HepG2 (cell line): ENCODE results near the gene GARS1. TPM values are rescaled to one million over a fixed set of nuclear protein-coding genes. Genes with fewer than 3 reads are reported as not detected.

ENCODE experiments used
- ATAC-seq: fragments of 200-7000 bp; cut with Tn5 transposase; 3 replicates; pipeline ENCODE4 v1.9.1; 2020; ENCODE audit warnings: mild to moderate bottlenecking, moderate library complexity
- BruUV-seq: library from RNA; stranded (reverse); fragments of 400-500 nt; replicated peaks from 2 replicates; lab custom pipeline; 2021; lab: Mats Ljungman, UMichigan
- CTCF ChIA-PET: fragments of 300-600 bp; formaldehyde crosslinking; extraction: SDS; loops from one replicate; lab custom pipeline; 2021; ENCODE audit warnings: low total read pairs, inconsistent platforms, low intra/inter-chr PET ratio; lab: Yijun Ruan, JAX
- POLR2A ChIA-PET: fragments of 350-600 bp; sonication (Branson Sonifier 250); formaldehyde crosslinking; loops from one replicate; lab custom pipeline; 2020; ENCODE audit warnings: antibody characterized with exemption, inconsistent platforms; lab: Yijun Ruan, JAX
- DNase-seq: peaks from one replicate; pipeline ENCODE4 v3.0.0-alpha.2; 2015; ENCODE audit warnings: low spot score
- FAIRE-seq: peaks from 3 replicates; lab custom pipeline; 2011; peaks lifted over from hg19 to GRCh38; lab: Jason Lieb, UNC
- H2AFZ ChIP-seq: one replicate; pipeline ENCODE4 v1.6.1; 2011; ENCODE audit warnings: low read length, inconsistent platforms
- H3K27ac ChIP-seq: fragments of 300-600 bp; 3 replicates; pipeline ENCODE4 v1.8.0; 2011; ENCODE audit warnings: mixed run types, mild to moderate bottlenecking, mixed read lengths, low read length, inconsistent platforms; ENCODE audit not compliant: insufficient read depth; ENCODE audit errors: extremely low read length
- H3K27me3 ChIP-seq, 2 experiments: fragments of 200-600 bp in 1 of 2; 2 replicates in 1 of 2; 3 replicates in 1 of 2; pipeline versions ENCODE4 v1.6.0 to v1.8.0; 2011; ENCODE audit warnings: low read length in 2 of 2, mild to moderate bottlenecking in 2 of 2, moderate library complexity in 2 of 2, inconsistent platforms in 1 of 2; ENCODE audit not compliant: insufficient read depth in 2 of 2, control insufficient read depth in 1 of 2
- H3K36me3 ChIP-seq, 2 experiments: fragments of 200-600 bp in 1 of 2; replicated peaks in 1 of 2; 2 replicates in 1 of 2; 3 replicates in 1 of 2; pipeline versions ENCODE4 v1.5.1 to v1.8.0; 2011; ENCODE audit warnings: low read length in 2 of 2, inconsistent platforms in 1 of 2; ENCODE audit not compliant: insufficient read depth in 2 of 2, control insufficient read depth in 1 of 2
- H3K4me1 ChIP-seq: 2 replicates; pipeline ENCODE4 v1.5.1; 2012; ENCODE audit warnings: low read length, inconsistent platforms; ENCODE audit not compliant: insufficient read depth
- H3K4me2 ChIP-seq: 2 replicates; pipeline ENCODE4 v1.6.0; 2011; ENCODE audit warnings: low read depth, low read length, inconsistent platforms
- H3K4me3 ChIP-seq, 3 experiments: fragments of 200-600 bp in 1 of 3; sonication (generic), shearing (Covaris generic) in 1 of 3; replicated peaks in 1 of 3; 2 replicates each; pipeline ENCODE4 v1.5.1; 2011 to 2016; ENCODE audit warnings: low read length in 3 of 3, inconsistent platforms in 2 of 3, low read depth in 2 of 3, mild to moderate bottlenecking in 2 of 3, control low read depth in 1 of 3, mixed read lengths in 1 of 3; ENCODE audit not compliant: insufficient read depth in 1 of 3
- H3K79me2 ChIP-seq: one replicate; pipeline ENCODE4 v1.6.1; 2011; ENCODE audit warnings: low read length, inconsistent platforms; ENCODE audit not compliant: insufficient read depth
- H3K9ac ChIP-seq: 2 replicates; pipeline ENCODE4 v1.6.0; 2011; ENCODE audit warnings: mild to moderate bottlenecking, low read depth, low read length, inconsistent platforms; ENCODE audit not compliant: insufficient read depth
- H3K9me3 ChIP-seq: 2 replicates; pipeline ENCODE4 v1.5.1; 2012; ENCODE audit warnings: mild to moderate bottlenecking, low read length
- H4K20me1 ChIP-seq: 2 replicates; pipeline ENCODE4 v1.6.0; 2011; ENCODE audit warnings: inconsistent platforms, mild to moderate bottlenecking, low read length, moderate library complexity; ENCODE audit not compliant: insufficient read depth
- BHLHE40 ChIP-seq: IDR thresholded peaks from 2 replicates; pipeline ENCODE4 v1.6.1; 2011; ENCODE audit warnings: low read length, improper control_type of control experiment
- HDAC2 ChIP-seq: sonication (generic); formaldehyde crosslinking; IDR thresholded peaks from 2 replicates; pipeline ENCODE4 v1.4.0; 2020; ENCODE audit warnings: missing genetic modification reagents
- RELA ChIP-seq: sonication (generic); formaldehyde crosslinking; IDR thresholded peaks from 2 replicates; pipeline ENCODE4 v1.4.0; 2020; ENCODE audit warnings: missing genetic modification reagents
- RFX3 ChIP-seq: IDR thresholded peaks from 2 replicates; pipeline ENCODE4 v1.6.1; 2016; ENCODE audit warnings: missing biosample characterization, missing genetic modification reagents
- RFXAP ChIP-seq: sonication (generic); formaldehyde crosslinking; IDR thresholded peaks from 2 replicates; pipeline ENCODE4 v1.4.0; 2020; ENCODE audit warnings: missing genetic modification reagents, borderline replicate concordance
- SMARCC2 ChIP-seq: fragments of 450-650 bp; IDR thresholded peaks from 2 replicates; pipeline ENCODE4 v1.6.1; 2017; ENCODE audit warnings: antibody characterized with exemption, mild to moderate bottlenecking
- SNAI1 ChIP-seq: sonication (generic); formaldehyde crosslinking; IDR thresholded peaks from 2 replicates; pipeline ENCODE4 v1.5.0; 2020; ENCODE audit warnings: mild to moderate bottlenecking, missing genetic modification reagents, borderline replicate concordance
- TFDP2 ChIP-seq: sonication (generic); formaldehyde crosslinking; IDR thresholded peaks from 2 replicates; pipeline ENCODE4 v1.4.0; 2020; ENCODE audit warnings: missing genetic modification reagents
- ZFP82 ChIP-seq: sonication (generic); formaldehyde crosslinking; IDR thresholded peaks from 2 replicates; pipeline ENCODE4 v1.5.1; 2020; ENCODE audit warnings: mild to moderate bottlenecking, missing genetic modification reagents, borderline replicate concordance
- ZNF446 ChIP-seq: sonication (generic); formaldehyde crosslinking; IDR thresholded peaks from 2 replicates; pipeline ENCODE4 v1.5.0; 2020; ENCODE audit warnings: mild to moderate bottlenecking, missing genetic modification reagents
- ZNF777 ChIP-seq: sonication (generic); formaldehyde crosslinking; IDR thresholded peaks from 2 replicates; pipeline ENCODE4 v1.4.0; 2020; ENCODE audit warnings: missing genetic modification reagents
- ZNF788 ChIP-seq: sonication (generic); formaldehyde crosslinking; IDR thresholded peaks from 2 replicates; pipeline ENCODE4 v1.5.0; 2020; ENCODE audit warnings: mild to moderate bottlenecking, missing genetic modification reagents, borderline replicate concordance
- whole genome bisulfite sequencing: methylation state at CpG from one replicate; pipeline ENCODE4 v1.1.6; 2017; ENCODE audit warnings: low lambda C conversion rate; 5-methylcytosine and 5-hydroxymethylcytosine counted together
- in situ Hi-C: cut with HindIII; loops from 2 replicates; pipeline ENCODE4 v1.10.0; 2017; ENCODE audit warnings: low pct_unique_long_range_greater_than_20kb; ENCODE audit not compliant: extremely low pct_ligation_motif_present
- intact Hi-C: fragments of 100-400 bp; cut with micrococcal nuclease; formaldehyde crosslinking; loops from one replicate; pipeline ENCODE4 v1.10.0; 2022; ENCODE audit not compliant: unreplicated experiment
- polyA plus RNA-seq, 8 experiments: library from polyadenylated mRNA; depleted of rRNA in 3 of 8; stranded (reverse) in 7 of 8; unstranded in 1 of 8; fragments of >200 nt; fragmentation: Illumina TruSeq in 4 of 8; extraction: Trizol in 4 of 8; gene quantifications; 2 replicates each; pipeline versions ENCODE4 v1.2.1 to v1.2.3, GENCODE V29; 2011 to 2016; ENCODE audit warnings: low read depth in 4 of 8, missing spikeins in 1 of 8, mixed read lengths in 1 of 8; ENCODE audit not compliant: insufficient read depth in 1 of 8
- total RNA-seq, 5 experiments: library from RNA; depleted of rRNA; stranded (reverse); fragments of >200 nt; fragmentation: Illumina TruSeq; extraction: Trizol; gene quantifications; 2 replicates each; pipeline ENCODE4 v1.2.3, GENCODE V29; 2016; ENCODE audit warnings: low read depth in 1 of 5
- TF ChIP-seq, protein P1 (sequence below): sonication (generic); formaldehyde crosslinking; IDR thresholded peaks from 2 replicates; pipeline ENCODE4 v1.4.0; 2020; ENCODE audit warnings: missing genetic modification reagents

The GARS1 gene
- total and polyA plus RNA-seq, 2 of the 13 experiments (the other 11 are each of a cell fraction or from before 2014, with no cell fraction given), result 140 to 460 TPM

DNA sequence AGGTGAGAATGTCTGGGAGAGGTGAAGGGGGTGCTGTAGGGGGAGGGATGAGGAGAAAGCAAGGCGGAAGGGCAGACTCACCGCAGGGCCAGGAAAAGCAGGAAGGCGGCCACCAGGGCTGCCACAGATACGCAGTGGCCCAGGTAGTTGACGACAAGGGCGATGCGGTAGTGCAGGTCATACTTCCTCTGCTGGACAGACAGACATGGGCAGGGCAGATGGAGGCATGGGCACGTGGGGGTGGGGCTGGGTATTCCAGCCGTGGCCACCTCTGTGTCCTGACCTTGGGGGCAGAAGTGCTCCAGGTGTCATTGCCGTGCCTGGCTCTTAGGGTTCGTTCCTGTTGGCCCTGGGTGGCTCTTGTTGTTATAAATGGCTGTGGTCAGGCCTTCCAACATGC is 70.8 kb downstream of the GARS1 start:
- H3K36me3 ChIP-seq, result no peaks in the 10 kb centered on the region
- H3K9ac ChIP-seq, result no peak overlapping the region
- H3K4me2 ChIP-seq, result no peak overlapping the region
- FAIRE-seq (no peak), ATAC-seq (no peak; the same call in 2 of the 3 replicates)
- H2AFZ ChIP-seq, result no peak overlapping the region
- H3K27me3 ChIP-seq, result peaks cover 1 to 8% of the 10 kb centered on the region in 2 experiments; a peak in 2 of 5 replicates
- WGBS, result 51% methylated on average over 7 of the region's 11 CpGs
- intact Hi-C loops, result no loop called here
- no peak for TF ChIP-seq RFXAP (CRISPR knock-in tag)
- no peak for TF ChIP-seq ZFP82
- TF ChIP-seq ZNF777, result no peak
- TF ChIP-seq, all 625 proteins: peak for 0
- no peaks in the 10 kb centered on the region for H4K20me1 ChIP-seq
- H3K4me3 ChIP-seq, result no peak overlapping the region
- POLR2A ChIA-PET, result no interaction called here
- DNase-seq, result no peak
- no TSS peak for BruUV-seq
- CTCF ChIA-PET, result no interaction called here
- no peaks in the 10 kb centered on the region for H3K79me2 ChIP-seq
- H3K27ac ChIP-seq, result no peak overlapping the region
- in situ Hi-C loops, result loop anchor here (5.0 kb wide), 1 partner anchor 48 kb away; no protein-coding TSS in a partner anchor
- no peaks in the 10 kb centered on the region for H3K9me3 ChIP-seq
- no peaks in the 10 kb centered on the region for H3K4me1 ChIP-seq

DNA sequence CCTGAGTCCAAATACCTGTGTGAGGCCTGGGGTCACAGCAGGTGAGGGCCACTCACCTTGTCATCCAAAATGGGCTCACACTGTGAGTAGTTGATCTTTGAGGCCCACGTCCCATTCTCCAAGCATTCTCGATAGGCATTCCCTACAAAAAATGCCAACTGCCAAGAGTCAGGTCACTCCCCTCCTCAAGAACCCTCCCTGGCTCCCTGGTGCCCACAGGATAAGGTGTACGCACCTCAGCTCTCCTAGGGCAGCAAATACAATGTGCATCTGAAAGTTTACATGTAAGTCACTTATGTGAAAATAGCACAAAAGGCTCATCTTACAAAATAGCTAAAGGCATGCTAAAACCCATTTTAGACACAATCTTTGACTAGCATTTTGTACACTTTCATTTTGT is 72.5 kb downstream of the GARS1 start:
- no peaks in the 10 kb centered on the region for H3K9me3 ChIP-seq
- H3K27me3 ChIP-seq, result peaks cover 1 to 8% of the 10 kb centered on the region in 2 experiments; a peak in 2 of 5 replicates
- H4K20me1 ChIP-seq, result no peaks in the 10 kb centered on the region
- FAIRE-seq (no peak), DNase-seq (no peak), ATAC-seq (no peak)
- no peak overlapping the region for H3K9ac ChIP-seq
- BruUV-seq, result no TSS peak
- no peaks in the 10 kb centered on the region for H3K79me2 ChIP-seq
- no peak overlapping the region for H3K4me2 ChIP-seq
- in situ Hi-C loops, result loop anchor here (5.0 kb wide), 1 partner anchor 50 kb away; no protein-coding TSS in a partner anchor
- no peaks in the 10 kb centered on the region for H3K4me1 ChIP-seq
- TF ChIP-seq ZNF788 (CRISPR knock-in tag) (no peak), TFDP2 (CRISPR knock-in tag) (no peak), RFX3 (no peak), SMARCC2 (no peak), HDAC2 (no peak), RELA (no peak), SNAI1 (CRISPR knock-in tag) (no peak), ZNF446 (CRISPR knock-in tag) (no peak), BHLHE40 (no peak)
- TF ChIP-seq, protein P1, sequence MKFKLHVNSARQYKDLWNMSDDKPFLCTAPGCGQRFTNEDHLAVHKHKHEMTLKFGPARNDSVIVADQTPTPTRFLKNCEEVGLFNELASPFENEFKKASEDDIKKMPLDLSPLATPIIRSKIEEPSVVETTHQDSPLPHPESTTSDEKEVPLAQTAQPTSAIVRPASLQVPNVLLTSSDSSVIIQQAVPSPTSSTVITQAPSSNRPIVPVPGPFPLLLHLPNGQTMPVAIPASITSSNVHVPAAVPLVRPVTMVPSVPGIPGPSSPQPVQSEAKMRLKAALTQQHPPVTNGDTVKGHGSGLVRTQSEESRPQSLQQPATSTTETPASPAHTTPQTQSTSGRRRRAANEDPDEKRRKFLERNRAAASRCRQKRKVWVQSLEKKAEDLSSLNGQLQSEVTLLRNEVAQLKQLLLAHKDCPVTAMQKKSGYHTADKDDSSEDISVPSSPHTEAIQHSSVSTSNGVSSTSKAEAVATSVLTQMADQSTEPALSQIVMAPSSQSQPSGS (CRISPR knock-in tag), result no peak
- no peak overlapping the region for H2AFZ ChIP-seq
- 14% methylated on average over 1 of the region's 3 CpGs for WGBS
- no peak overlapping the region for H3K4me3 ChIP-seq
- no peak overlapping the region for H3K27ac ChIP-seq
- H3K36me3 ChIP-seq, result no peaks in the 10 kb centered on the region
- intact Hi-C loops, result no loop called here
- POLR2A ChIA-PET, result no interaction called here
- CTCF ChIA-PET, result no interaction called here
